Lung (tissue), 12 donors: ENCODE results near the gene TM4SF5. TPM values are rescaled to one million over a fixed set of nuclear protein-coding genes. Genes with fewer than 3 reads are reported as not detected.

Source experiments
- ATAC-seq: fragments of 200-7000 bp; cut with Tn5 transposase; one replicate; pipeline ENCODE4 v1.9.1; 2020; ENCODE audit warnings: moderate number of reproducible peaks; ENCODE audit not compliant: insufficient read depth, low FRiP score
- DNase-seq, 3 donors: peaks; one replicate each; pipeline ENCODE4 v3.0.0-alpha.2; 2013 to 2017
- H3K27ac ChIP-seq, 2 donors: one replicate each; pipeline ENCODE4 v1.5.1; 2013; ENCODE audit warnings: mild to moderate bottlenecking in 2 of 2, moderate library complexity in 2 of 2, control low read depth in 1 of 2, inconsistent platforms in 1 of 2, low read depth in 1 of 2, low read length in 1 of 2
- H3K27me3 ChIP-seq, 3 donors: one replicate each; pipeline ENCODE4 v1.5.1; 2013; ENCODE audit warnings: low read length in 2 of 3; ENCODE audit not compliant: control insufficient read depth in 3 of 3, insufficient read depth in 3 of 3
- H3K36me3 ChIP-seq, 4 donors: one replicate each; pipeline ENCODE4 v1.5.1; 2013; ENCODE audit warnings: low read length in 4 of 4, mild to moderate bottlenecking in 1 of 4, moderate library complexity in 1 of 4; ENCODE audit not compliant: control insufficient read depth in 4 of 4, insufficient read depth in 4 of 4
- H3K4me1 ChIP-seq, 5 donors: one replicate each; pipeline ENCODE4 v1.5.1; 2013; ENCODE audit warnings: low read length in 5 of 5, mild to moderate bottlenecking in 2 of 5, moderate library complexity in 1 of 5; ENCODE audit not compliant: control insufficient read depth in 5 of 5, insufficient read depth in 5 of 5
- H3K4me3 ChIP-seq: one replicate; pipeline ENCODE4 v1.5.1; 2013; ENCODE audit warnings: mild to moderate bottlenecking, control low read depth, moderate library complexity
- H3K9ac ChIP-seq, 2 donors: one replicate each; pipeline ENCODE4 v1.5.1; 2013; ENCODE audit warnings: low read length in 2 of 2, control low read depth in 1 of 2; ENCODE audit not compliant: insufficient read depth in 1 of 2
- H3K9me3 ChIP-seq, 4 donors: one replicate each; pipeline ENCODE4 v1.5.1; 2013; ENCODE audit warnings: low read length in 3 of 4, mild to moderate bottlenecking in 1 of 4, moderate library complexity in 1 of 4; ENCODE audit not compliant: control insufficient read depth in 4 of 4, insufficient read depth in 3 of 4
- CTCF ChIP-seq: IDR thresholded peaks from 2 replicates; pipeline ENCODE4 v1.5.1; 2012; ENCODE audit warnings: mild to moderate bottlenecking; ENCODE audit errors: control extremely low read depth, extremely low read depth
- WGBS, 2 donors: extraction: QIAGEN DNeasy Blood & Tissue Kit; methylation state at CpG; one replicate each; pipeline ENCODE4 v1.1.7; 2013; 5-methylcytosine and 5-hydroxymethylcytosine counted together
- polyA plus RNA-seq, 2 donors: library from polyadenylated mRNA; stranded (reverse); fragments of 200-250 nt; gene quantifications; one replicate each; pipeline ENCODE4 v1.2.1, GENCODE V29; 2013
- total RNA-seq, 2 donors: library from RNA; depleted of rRNA in 1 of 2; stranded (reverse); fragments of >200 nt in 1 of 2; gene quantifications; one replicate each; pipeline ENCODE4 v1.2.1, GENCODE V29; 2014 to 2021
- donor health status: control.
- donor health status: control.
- donor health status: Bipolar disorder and iron deficiency.
- donor health status: healthy.
- donor health status: DM: yes; HTN: yes; CAD: no.

Gene TM4SF5
- total and polyA plus RNA-seq, 4 donors: not detected

- no peak for ATAC-seq
- WGBS, 2 donors: 26 to 45% methylated on average over 4 of the region's 4 CpGs
- no peak for TF ChIP-seq CTCF
- Histone ChIP-seq H3K4me1 (peaks cover 0 to 10% (median 0%) of the 10 kb centered on the region in 5 donors), H3K36me3 (no peaks in the 10 kb centered on the region), H3K27ac (no peak overlapping the region), H3K27me3 (peaks cover 0 to 33% (median 5%) of the 10 kb centered on the region in 3 donors), H3K9ac (no peak overlapping the region), H3K9me3 (no peaks in the 10 kb centered on the region), H3K4me3 (no peak overlapping the region)
- no peak for DNase-seq
Observed at GRCh38 chr17:4748686-4749085, 23.0 kb upstream of the TM4SF5 start.

GRCh38 chr17:4750606-4751005 lies 21.1 kb upstream of the TM4SF5 start:
- H3K9ac ChIP-seq: no peak overlapping the region
- H3K4me3 ChIP-seq: no peak overlapping the region
- no peaks in the 10 kb centered on the region for H3K4me1 ChIP-seq
- H3K27me3 ChIP-seq: peaks cover 0 to 25% (median 7%) of the 10 kb centered on the region in 3 donors
- ATAC-seq (no peak), DNase-seq (no peak)
- H3K36me3 ChIP-seq: no peaks in the 10 kb centered on the region
- H3K27ac ChIP-seq: peak overlapping the region in 1 of 2 donors; percentile 13
- WGBS, 2 donors: 53 to 59% methylated on average over 3 of the region's 3 CpGs
- TF ChIP-seq CTCF: no peak
- H3K9me3 ChIP-seq: no peaks in the 10 kb centered on the region

- H3K4me3 ChIP-seq: no peak overlapping the region
- no peak overlapping the region for H3K27ac ChIP-seq
- no peaks in the 10 kb centered on the region for H3K9me3 ChIP-seq
- TF ChIP-seq CTCF: no peak
- no peaks in the 10 kb centered on the region for H3K36me3 ChIP-seq
- H3K4me1 ChIP-seq: no peaks in the 10 kb centered on the region
- no peak overlapping the region for H3K9ac ChIP-seq
- H3K27me3 ChIP-seq: peaks cover 0 to 23% (median 3%) of the 10 kb centered on the region in 3 donors
- DNase-seq: no peak
- ATAC-seq: no peak
- WGBS, 2 donors: 45 to 57% methylated on average over 5 of the region's 5 CpGs
Observed at GRCh38 chr17:4751932-4752331, 19.8 kb upstream of the TM4SF5 start.

- no peak for TF ChIP-seq CTCF
- DNase-seq: no peak
Observed at GRCh38 chr17:4753392-4753791, 18.3 kb upstream of the TM4SF5 start.

More at GRCh38 chr17:4753392-4753791, 18.3 kb upstream of the TM4SF5 start:
- no peak for ATAC-seq
- no peaks in the 10 kb centered on the region for H3K9me3 ChIP-seq
- no peak overlapping the region for H3K4me3 ChIP-seq
- H3K4me1 ChIP-seq: no peaks in the 10 kb centered on the region
- H3K27me3 ChIP-seq: peaks cover 0 to 21% (median 6%) of the 10 kb centered on the region in 3 donors
- no peaks in the 10 kb centered on the region for H3K36me3 ChIP-seq
- no peak overlapping the region for H3K27ac ChIP-seq
- H3K9ac ChIP-seq: no peak overlapping the region
- 91 to 95% methylated on average over 1 of the region's 1 CpG for WGBS, 2 donors
